ENCODE data around the gene NLRC5. TPM values are rescaled to one million over a fixed set of nuclear protein-coding genes. Genes with fewer than 3 reads are reported as not detected.

The NLRC5 gene
- total RNA-seq: 10.9 and 33.2 TPM in 2 replicates

- DNase-seq (ENCODE audit: extremely low read depth, low read depth, low spot score): no peak
Observed at GRCh38 chr16:56988948-56989945, at the start of gene NLRC5. Gene NLRC5, plus strand, starts transcription at chr16:56989557. Its CDS starts 31,156 bp downstream, at chr16:57020713.

GRCh38 chr16:56939801-56940200, 49.6 kb upstream of the NLRC5 start:
- no peak for DNase-seq (ENCODE audit: extremely low read depth, low read depth, low spot score)

GRCh38 chr16:56941092-56941491, 48.3 kb upstream of the NLRC5 start:
- DNase-seq (ENCODE audit: extremely low read depth, low read depth, low spot score): no peak

GRCh38 chr16:56941856-56942331, 47.5 kb upstream of the NLRC5 start:
- DNase-seq (ENCODE audit: extremely low read depth, low read depth, low spot score): no peak

GRCh38 chr16:56943761-56944375, 45.5 kb upstream of the NLRC5 start:
- no peak for DNase-seq (ENCODE audit: extremely low read depth, low read depth, low spot score)

GRCh38 chr16:56944954-56945839, 44.2 kb upstream of the NLRC5 start:
- no peak for DNase-seq (ENCODE audit: extremely low read depth, low read depth, low spot score)

GRCh38 chr16:56945847-56946527, 43.4 kb upstream of the NLRC5 start:
- DNase-seq (ENCODE audit: extremely low read depth, low read depth, low spot score): no peak

GRCh38 chr16:56946767-56947603, 42.4 kb upstream of the NLRC5 start:
- DNase-seq (ENCODE audit: extremely low read depth, low read depth, low spot score): no peak

GRCh38 chr16:56947604-56947995, 41.8 kb upstream of the NLRC5 start:
- no peak for DNase-seq (ENCODE audit: extremely low read depth, low read depth, low spot score)

- no peak for DNase-seq (ENCODE audit: extremely low read depth, low read depth, low spot score)
Observed at GRCh38 chr16:56948234-56948633, 41.1 kb upstream of the NLRC5 start.

- DNase-seq (ENCODE audit: extremely low read depth, low read depth, low spot score): no peak
Observed at GRCh38 chr16:56950051-56950450, 39.3 kb upstream of the NLRC5 start.

GRCh38 chr16:56950455-56950854, 38.9 kb upstream of the NLRC5 start:
- no peak for DNase-seq (ENCODE audit: extremely low read depth, low read depth, low spot score)

- no peak for DNase-seq (ENCODE audit: extremely low read depth, low read depth, low spot score)
Observed at GRCh38 chr16:56950881-56951771, 38.2 kb upstream of the NLRC5 start.

GRCh38 chr16:56953006-56953405, 36.4 kb upstream of the NLRC5 start:
- no peak for DNase-seq (ENCODE audit: extremely low read depth, low read depth, low spot score)

GRCh38 chr16:56956076-56956475, 33.3 kb upstream of the NLRC5 start:
- no peak for DNase-seq (ENCODE audit: extremely low read depth, low read depth, low spot score)

- DNase-seq (ENCODE audit: extremely low read depth, low read depth, low spot score): no peak
Observed at GRCh38 chr16:56956756-56957155, 32.6 kb upstream of the NLRC5 start.

- no peak for DNase-seq (ENCODE audit: extremely low read depth, low read depth, low spot score)
Observed at GRCh38 chr16:56960681-56961281, 28.6 kb upstream of the NLRC5 start.

- DNase-seq (ENCODE audit: extremely low read depth, low read depth, low spot score): no peak
Observed at GRCh38 chr16:56961386-56961785, 28.0 kb upstream of the NLRC5 start.

All from glomerular endothelial cell (primary cell).